Measurements from ENCODE around the gene FANCE.
A peak's percentile ranks its signal among the peaks of the same experiment; 100 is the strongest.

FANCE gene

DNA sequence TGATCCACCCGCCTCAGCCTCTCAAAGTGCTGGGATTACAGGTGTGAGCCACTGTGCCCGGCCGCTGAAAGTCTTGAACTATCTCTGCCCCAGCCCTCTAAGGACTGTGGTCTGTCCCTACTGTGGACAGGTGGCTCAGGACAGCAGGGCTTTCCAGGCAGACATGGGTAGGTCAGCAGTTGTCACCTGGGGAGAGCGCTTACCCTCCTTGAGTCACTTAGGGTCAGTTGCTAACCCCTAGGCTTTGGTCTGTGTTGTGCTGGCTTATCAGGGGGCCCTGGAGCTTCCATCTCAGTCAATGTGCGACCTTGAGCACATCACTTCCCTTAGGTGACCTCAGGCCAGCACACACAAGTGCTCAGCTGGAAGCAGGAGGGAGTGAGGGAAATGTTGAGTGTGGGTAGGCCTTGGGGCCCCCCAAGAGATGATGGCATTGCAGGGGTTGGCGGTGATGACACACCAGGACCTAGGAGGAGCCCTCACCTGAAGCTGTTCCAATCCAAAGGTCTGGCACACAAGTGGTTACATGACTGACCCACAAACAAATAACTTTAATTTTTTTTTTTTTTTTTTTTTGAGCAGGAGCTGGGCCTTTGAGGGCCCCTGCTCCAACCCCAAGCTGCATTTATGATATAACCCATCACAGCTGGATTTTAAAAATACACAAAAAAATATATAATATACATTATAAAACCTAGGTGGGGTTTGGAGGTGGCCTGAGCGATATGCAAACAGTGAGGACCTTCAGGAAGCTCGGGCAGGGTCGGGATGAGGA lies 21.1 kb downstream of the FANCE start:
- no peaks in the 10 kb centered on the region for H3K9me2 ChIP-seq (replicated peaks; ENCODE audit: control insufficient read depth, low read length)
- H3K4me3 ChIP-seq (ENCODE audit: low read length) = no peak overlapping the region
- no peaks in the 10 kb centered on the region for H3K9me3 ChIP-seq (ENCODE audit: control insufficient read depth, insufficient read depth, low read length)
- peaks cover 25% of the 10 kb centered on the region; the same call in 1 of the 2 replicates for H4K20me1 ChIP-seq (ENCODE audit: control insufficient read depth, insufficient read depth, low read depth, low read length)
- peaks cover 30% of the 10 kb centered on the region for H3K79me2 ChIP-seq (ENCODE audit: control insufficient read depth, low read length)
- TF ChIP-seq, protein P1, sequence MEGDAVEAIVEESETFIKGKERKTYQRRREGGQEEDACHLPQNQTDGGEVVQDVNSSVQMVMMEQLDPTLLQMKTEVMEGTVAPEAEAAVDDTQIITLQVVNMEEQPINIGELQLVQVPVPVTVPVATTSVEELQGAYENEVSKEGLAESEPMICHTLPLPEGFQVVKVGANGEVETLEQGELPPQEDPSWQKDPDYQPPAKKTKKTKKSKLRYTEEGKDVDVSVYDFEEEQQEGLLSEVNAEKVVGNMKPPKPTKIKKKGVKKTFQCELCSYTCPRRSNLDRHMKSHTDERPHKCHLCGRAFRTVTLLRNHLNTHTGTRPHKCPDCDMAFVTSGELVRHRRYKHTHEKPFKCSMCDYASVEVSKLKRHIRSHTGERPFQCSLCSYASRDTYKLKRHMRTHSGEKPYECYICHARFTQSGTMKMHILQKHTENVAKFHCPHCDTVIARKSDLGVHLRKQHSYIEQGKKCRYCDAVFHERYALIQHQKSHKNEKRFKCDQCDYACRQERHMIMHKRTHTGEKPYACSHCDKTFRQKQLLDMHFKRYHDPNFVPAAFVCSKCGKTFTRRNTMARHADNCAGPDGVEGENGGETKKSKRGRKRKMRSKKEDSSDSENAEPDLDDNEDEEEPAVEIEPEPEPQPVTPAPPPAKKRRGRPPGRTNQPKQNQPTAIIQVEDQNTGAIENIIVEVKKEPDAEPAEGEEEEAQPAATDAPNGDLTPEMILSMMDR (IDR thresholded peaks at IDR 0.05; ENCODE audit: low read depth, low read length, poor library complexity, severe bottlenecking) = no peak
- TF ChIP-seq EZH2phosphoT487 (IDR thresholded peaks at IDR 0.05; ENCODE audit: borderline replicate concordance, low read length) = no peak
- peaks cover 28% of the 10 kb centered on the region for H3K4me1 ChIP-seq (ENCODE audit: control insufficient read depth, low read length)
- no peaks in the 10 kb centered on the region for H3K27me3 ChIP-seq (ENCODE audit: control insufficient read depth, low read length)
- peaks cover 51% of the 10 kb centered on the region for H3K36me3 ChIP-seq (ENCODE audit: control insufficient read depth, low read length)
- peak overlapping the region; percentile 10; the same call in 1 of the 2 replicates for H3K4me2 ChIP-seq (ENCODE audit: low read length)
- no peak overlapping the region; the same call in 1 of the 2 replicates for H3K27ac ChIP-seq (ENCODE audit: low read depth, low read length)
- H3F3A ChIP-seq (ENCODE audit: control insufficient read depth, insufficient read depth) = peaks cover 76% of the 10 kb centered on the region

DNA sequence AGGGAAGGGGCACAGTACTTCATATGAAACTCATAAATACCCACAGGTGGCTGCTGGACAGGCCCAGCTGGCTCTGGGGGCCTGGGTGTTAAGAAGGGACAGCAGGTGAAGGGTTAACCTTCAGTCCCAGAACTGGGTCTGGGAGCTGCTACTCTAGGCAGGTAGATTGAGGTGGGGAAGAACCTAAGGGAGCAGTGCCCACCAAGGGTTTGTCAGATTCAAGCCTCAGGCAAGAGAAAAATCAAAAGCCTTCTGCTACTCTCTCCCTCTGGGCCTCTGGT lies 21.7 kb downstream of the FANCE start:
- Histone ChIP-seq H3K9me3 (ENCODE audit: control insufficient read depth, insufficient read depth, low read length) (no peaks in the 10 kb centered on the region), H3K4me1 (ENCODE audit: control insufficient read depth, low read length) (peaks cover 28% of the 10 kb centered on the region), H3K27ac (ENCODE audit: low read depth, low read length) (no peak overlapping the region), H3K9me2 (replicated peaks; ENCODE audit: control insufficient read depth, low read length) (no peaks in the 10 kb centered on the region), H3K27me3 (ENCODE audit: control insufficient read depth, low read length) (no peaks in the 10 kb centered on the region), H3K79me2 (ENCODE audit: control insufficient read depth, low read length) (peaks cover 24% of the 10 kb centered on the region), H3K36me3 (ENCODE audit: control insufficient read depth, low read length) (peaks cover 46% of the 10 kb centered on the region), H3F3A (ENCODE audit: control insufficient read depth, insufficient read depth) (peaks cover 71% of the 10 kb centered on the region), H4K20me1 (ENCODE audit: control insufficient read depth, insufficient read depth, low read depth, low read length) (peaks cover 25% of the 10 kb centered on the region; the same call in 1 of the 2 replicates), H3K4me3 (ENCODE audit: low read length) (no peak overlapping the region), H3K4me2 (ENCODE audit: low read length) (no peak overlapping the region)
- TF ChIP-seq EZH2phosphoT487 (IDR thresholded peaks at IDR 0.05; ENCODE audit: borderline replicate concordance, low read length) = no peak
- TF ChIP-seq, protein P1 (IDR thresholded peaks at IDR 0.05; ENCODE audit: low read depth, low read length, poor library complexity, severe bottlenecking) = no peak

DNA sequence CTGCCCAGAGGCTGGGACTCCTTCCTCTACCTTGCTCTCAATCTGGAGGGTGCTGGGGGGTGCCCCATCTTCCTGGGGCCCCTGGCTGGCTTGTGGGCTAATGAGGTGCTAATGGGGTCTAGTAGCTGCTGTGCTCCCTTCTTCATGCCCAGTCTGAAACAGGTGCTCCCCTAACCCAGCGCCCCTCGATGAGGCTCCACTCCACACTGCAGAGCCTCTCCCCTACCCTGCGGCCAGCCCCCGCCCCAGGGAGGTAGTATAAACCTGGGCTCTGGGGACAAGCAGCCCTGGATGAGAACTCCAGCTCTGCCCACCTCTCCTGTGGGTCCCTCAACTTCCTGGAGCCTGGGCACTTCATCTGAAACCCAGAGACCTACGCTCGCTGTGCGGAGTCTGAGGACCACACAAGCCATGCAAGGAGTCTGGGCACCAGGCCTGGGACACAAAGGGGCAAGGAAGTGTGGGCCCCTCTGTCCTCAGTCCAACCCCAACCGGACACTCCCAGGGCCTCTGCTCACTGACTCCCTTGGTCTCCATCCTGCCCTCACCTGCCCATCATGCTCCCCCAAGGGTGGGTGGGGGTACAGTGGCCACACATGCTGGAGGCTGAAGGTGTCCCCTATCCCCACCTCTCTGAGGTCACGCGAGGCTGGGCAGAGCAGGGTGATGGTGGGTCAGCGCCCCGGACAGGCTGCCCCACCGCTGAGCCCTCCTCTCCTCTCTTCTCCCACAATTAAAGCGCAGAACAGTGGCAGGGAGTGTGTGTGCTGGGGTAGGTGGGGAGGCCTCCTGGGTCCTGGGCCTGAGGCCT lies 22.2 kb downstream of the FANCE start:
- peaks cover 20% of the 10 kb centered on the region; the same call in 1 of the 2 replicates for H4K20me1 ChIP-seq (ENCODE audit: control insufficient read depth, insufficient read depth, low read depth, low read length)
- no peak overlapping the region for H3K4me2 ChIP-seq (ENCODE audit: low read length)
- no peak overlapping the region for H3K4me3 ChIP-seq (ENCODE audit: low read length)
- H3K9me2 ChIP-seq (replicated peaks; ENCODE audit: control insufficient read depth, low read length) = no peaks in the 10 kb centered on the region
- peaks cover 66% of the 10 kb centered on the region for H3F3A ChIP-seq (ENCODE audit: control insufficient read depth, insufficient read depth)
- peaks cover 2% of the 10 kb centered on the region; the same call in 1 of the 2 replicates for H3K27me3 ChIP-seq (ENCODE audit: control insufficient read depth, low read length)
- TF ChIP-seq EZH2phosphoT487 (IDR thresholded peaks at IDR 0.05; ENCODE audit: borderline replicate concordance, low read length) = no peak
- TF ChIP-seq, protein P1 (IDR thresholded peaks at IDR 0.05; ENCODE audit: low read depth, low read length, poor library complexity, severe bottlenecking) = no peak
- peaks cover 28% of the 10 kb centered on the region for H3K4me1 ChIP-seq (ENCODE audit: control insufficient read depth, low read length)
- H3K36me3 ChIP-seq (ENCODE audit: control insufficient read depth, low read length) = peaks cover 41% of the 10 kb centered on the region
- no peaks in the 10 kb centered on the region for H3K9me3 ChIP-seq (ENCODE audit: control insufficient read depth, insufficient read depth, low read length)
- H3K79me2 ChIP-seq (ENCODE audit: control insufficient read depth, low read length) = peaks cover 19% of the 10 kb centered on the region
- H3K27ac ChIP-seq (ENCODE audit: low read depth, low read length) = no peak overlapping the region

Data from DOHH2 (cell line).